ENCODE data around the gene PARP2.
"Not testable (repeated sequence)": the region's sequence is repeated elsewhere in the genome, so short reads cannot be mapped to it uniquely, and the experiment has no call there.

The PARP2 gene

GRCh38 chr14:20343092-20343861 lies at the start of gene PARP2:
PARP2 (plus strand) TSS chr14:20343635; CDS start chr14:20343642, 7 bp downstream.
- DNase-seq (ENCODE audit: low read depth) = peak; percentile 83

- DNase-seq (ENCODE audit: low read depth) = no peak
These were observed 48.8 kb upstream of the PARP2 start for GRCh38 chr14:20294636-20295035.

- no peak for DNase-seq (ENCODE audit: low read depth)
These were observed 48.4 kb upstream of the PARP2 start for GRCh38 chr14:20295067-20295466.

DNA sequence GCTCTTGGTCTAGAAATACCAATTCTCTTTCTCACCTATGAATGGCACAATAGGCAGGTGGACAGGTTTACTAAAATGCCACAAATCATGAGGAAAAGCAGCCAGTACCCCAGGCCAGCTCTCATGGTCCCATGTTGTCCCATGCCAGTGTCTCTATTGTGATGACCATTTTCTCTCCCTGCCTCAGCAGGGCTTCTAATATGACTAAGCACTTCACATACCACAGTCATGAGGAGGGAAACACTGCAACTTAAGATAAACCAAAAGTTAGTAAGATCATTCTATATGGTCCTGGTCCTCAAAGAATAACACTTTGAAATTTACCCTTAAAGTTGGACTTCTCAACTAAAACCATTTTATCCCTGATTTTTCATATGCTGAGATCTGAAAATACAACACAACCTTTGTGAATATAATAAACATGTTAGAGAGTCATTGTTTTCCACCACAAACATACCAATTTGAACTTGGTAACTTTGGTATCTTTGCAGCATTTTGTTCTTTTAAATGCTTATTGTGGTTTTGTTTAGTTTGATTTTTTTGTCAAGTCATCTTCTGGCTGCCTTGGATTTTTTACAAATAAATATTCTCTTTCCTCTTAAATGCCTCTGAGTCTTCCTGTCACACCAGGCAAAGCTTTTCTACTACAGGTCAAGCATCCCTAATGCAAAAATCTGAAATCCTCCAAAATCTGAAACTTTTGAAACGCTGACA lies 41.2 kb upstream of the PARP2 start:
- no peak for DNase-seq (ENCODE audit: low read depth)

DNA sequence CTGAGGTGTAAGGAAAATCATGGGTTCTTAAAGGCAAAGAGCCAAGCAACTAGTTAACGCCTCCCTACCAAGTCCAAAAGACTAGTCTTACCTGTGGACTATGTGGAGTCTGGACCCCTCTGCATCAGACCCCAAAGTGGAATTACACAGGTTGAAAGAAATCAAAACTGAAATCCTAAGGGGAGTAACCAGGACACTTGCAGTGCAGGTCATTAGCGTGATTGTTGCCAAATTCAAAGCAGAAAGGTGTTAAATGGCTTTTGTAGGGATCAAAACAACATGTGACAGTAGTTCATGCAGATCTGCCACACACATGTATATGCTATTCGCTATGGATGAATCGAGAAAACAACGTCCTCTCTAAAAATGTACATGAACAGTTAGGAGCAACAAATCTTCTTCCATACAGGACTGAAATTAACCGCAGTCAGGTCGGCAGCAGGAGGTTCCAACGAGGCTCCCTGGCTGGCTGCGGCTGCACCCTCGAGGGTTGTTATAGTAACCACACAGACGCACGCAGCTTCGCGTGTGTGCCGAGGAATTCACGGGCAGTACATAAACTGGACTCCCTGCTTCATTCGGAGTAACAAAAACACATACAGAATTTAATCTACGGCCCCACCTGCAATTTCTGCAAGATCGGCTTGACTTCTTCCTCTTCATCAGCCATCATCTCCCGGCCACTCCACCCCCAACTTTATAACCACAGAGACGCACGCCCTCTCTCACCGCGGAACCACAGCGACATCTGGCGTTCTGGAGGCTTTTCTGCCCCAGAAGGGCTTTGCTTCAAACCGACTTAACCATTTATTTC lies 38.0 kb upstream of the PARP2 start, which contains the start of gene TTC5:
Gene TTC5, minus strand, starts transcription at position 687 of the 814 bp plus-strand sequence. Its CDS starts 14 bp downstream, at position 673.
- peak; percentile 79 for DNase-seq (ENCODE audit: low read depth)

GRCh38 chr14:20306079-20306423 lies 37.4 kb upstream of the PARP2 start:
- DNase-seq (ENCODE audit: low read depth) = no peak

DNA sequence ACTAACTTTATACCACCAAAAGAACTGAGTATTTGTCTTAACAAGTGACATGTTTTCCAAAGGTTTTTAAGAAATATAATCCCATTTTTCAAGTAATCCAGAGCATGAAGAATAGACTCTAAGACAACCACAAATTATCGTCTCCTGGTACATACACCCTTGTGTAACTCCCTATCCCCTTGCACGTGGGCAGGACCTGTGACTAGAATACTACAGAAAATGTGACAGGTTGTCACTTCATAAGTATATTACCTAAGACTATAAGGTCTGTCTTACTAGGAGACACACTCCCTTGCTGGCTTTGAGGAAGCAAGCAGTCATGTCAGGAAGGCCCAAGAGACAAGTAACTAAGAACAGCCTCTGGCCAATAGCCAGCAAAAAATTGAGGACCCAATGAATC lies 29.4 kb upstream of the PARP2 start:
- DNase-seq (ENCODE audit: low read depth) = no peak

DNA sequence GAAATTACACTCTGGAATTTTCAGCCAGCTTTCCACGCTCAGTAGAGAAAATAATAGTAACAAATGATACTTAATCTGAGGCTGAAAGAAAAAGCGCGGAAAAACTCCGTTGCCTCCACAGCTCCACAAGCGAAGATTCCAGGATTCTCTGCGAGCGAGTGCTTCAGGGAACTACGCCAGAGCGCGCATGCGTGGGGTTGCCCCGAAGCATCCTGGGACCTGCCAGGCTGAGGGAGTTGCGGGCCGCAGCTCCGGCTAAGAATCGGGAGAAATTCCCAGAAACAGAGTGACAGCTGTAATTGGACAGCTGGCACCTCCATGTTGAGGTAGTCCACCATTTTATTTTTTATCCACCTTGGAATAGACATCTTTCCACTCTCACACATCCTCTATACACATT lies 25.7 kb upstream of the PARP2 start:
- DNase-seq (ENCODE audit: low read depth) = no peak

- DNase-seq (ENCODE audit: low read depth) = no peak
These were observed 16.2 kb upstream of the PARP2 start for GRCh38 chr14:20327005-20327869.

GRCh38 chr14:20328705-20329104 lies 14.7 kb upstream of the PARP2 start:
- no peak for DNase-seq (ENCODE audit: low read depth)

- DNase-seq (ENCODE audit: low read depth) = no peak
These were observed 14.1 kb upstream of the PARP2 start for GRCh38 chr14:20329355-20329754.

- no peak for DNase-seq (ENCODE audit: low read depth)
These were observed 12.3 kb upstream of the PARP2 start for GRCh38 chr14:20331053-20331613.

- DNase-seq (ENCODE audit: low read depth) = no peak
These were observed 11.0 kb upstream of the PARP2 start for GRCh38 chr14:20332431-20332787.

DNA sequence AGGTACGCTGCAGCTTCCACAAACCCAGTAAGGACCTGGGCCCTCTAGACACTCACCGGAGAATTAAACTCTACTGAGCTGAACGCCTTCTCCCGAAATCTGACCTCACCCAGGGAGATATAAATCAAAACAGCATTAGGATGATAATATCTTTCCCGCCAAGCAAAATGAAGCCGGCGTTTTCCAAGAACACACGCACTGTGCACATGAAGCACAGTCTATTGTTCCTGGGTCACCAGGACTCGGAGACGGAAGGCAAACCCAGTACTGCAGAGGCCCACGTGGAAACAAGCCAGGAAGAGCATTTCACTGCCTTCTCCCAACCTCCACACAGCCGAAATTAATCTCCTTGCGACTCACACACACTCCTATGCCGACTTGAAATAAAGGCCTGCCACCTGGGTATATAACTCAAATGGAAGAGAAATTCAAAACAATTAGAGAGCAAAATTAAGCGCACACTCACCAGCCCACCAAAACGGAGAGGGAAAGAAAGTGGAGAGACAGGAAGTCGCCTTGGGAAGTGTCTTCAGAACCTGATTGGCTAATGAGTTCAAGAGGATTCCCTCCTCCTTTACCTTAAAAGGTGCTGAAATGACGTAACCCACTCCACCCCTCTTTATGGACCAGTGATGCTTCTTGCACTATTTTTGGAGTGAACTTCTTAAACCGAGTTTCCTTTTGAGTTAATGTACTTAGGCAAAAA lies 10.5 kb upstream of the PARP2 start, which contains the start of gene CCNB1IP1:
Gene CCNB1IP1, minus strand, starts transcription at position 492 of the 706 bp plus-strand sequence. CDS start 16,756 bp downstream, outside the sequence.
- no peak for DNase-seq (ENCODE audit: low read depth)

DNA sequence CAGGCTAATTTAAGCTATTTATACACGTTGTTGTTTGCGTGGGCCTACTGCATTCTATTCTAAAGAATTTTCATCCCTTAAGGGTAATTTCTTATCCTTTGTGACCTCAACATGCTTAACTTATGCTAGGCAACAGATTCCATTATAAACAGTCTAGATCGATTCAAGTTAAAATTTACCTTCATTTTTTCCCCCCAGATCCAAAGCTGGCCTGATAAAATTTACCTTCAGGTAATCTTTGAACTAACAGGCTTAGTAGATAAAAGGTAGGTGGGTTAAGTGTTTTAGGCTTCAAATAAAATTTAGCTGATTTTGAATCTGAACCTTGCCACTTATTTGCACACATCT lies 10.0 kb upstream of the PARP2 start:
- DNase-seq (ENCODE audit: low read depth) = no peak

DNA sequence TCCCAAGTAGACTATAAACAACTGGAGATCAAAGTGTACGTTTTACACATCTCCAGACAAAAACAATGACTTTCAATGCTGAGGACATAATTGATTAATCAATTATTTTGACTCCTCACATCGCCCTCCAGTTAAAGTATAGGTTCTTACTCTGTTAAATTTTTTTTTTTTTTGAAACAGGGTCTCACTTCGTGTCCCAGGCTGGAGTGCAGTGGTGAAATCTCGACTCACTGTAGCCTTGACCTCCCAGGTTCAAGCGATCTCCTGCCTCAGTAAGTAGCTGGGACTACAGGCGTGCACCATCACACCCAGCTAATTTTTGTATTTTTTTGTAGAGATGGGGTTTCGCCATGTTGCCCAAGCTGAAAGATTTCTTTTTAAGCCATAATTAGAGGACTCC lies 9.4 kb upstream of the PARP2 start:
- no peak for DNase-seq (ENCODE audit: low read depth)

- not testable (repeated sequence) for DNase-seq (ENCODE audit: low read depth)
These were observed 2.4 kb upstream of the PARP2 start for GRCh38 chr14:20341032-20341431.

DNA sequence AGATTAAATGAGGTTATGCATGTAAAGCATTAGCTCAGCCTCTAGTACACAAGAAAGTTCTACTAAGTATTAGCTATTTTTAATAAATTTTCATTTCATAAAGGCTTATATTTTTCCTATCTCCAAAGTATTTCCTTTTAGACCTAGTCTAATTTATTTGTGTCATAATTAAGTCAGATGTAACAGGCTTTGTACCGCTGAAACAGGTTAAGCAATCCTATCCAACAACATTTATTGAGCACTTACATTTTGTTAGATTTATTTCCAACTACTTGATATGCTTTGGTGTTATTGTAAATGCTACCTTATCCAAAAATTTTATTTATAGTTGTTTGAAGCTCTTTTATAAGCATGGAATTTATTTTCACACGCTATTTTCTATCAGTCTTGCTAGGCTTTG lies 1.8 kb upstream of the PARP2 start:
- no peak for DNase-seq (ENCODE audit: low read depth)

GRCh38 chr14:20343862-20344220 lies 406 bp downstream of the PARP2 start:
- DNase-seq (ENCODE audit: low read depth) = no peak

- DNase-seq (ENCODE audit: low read depth) = no peak
These were observed 1.9 kb downstream of the PARP2 start for GRCh38 chr14:20345366-20345765.

DNA sequence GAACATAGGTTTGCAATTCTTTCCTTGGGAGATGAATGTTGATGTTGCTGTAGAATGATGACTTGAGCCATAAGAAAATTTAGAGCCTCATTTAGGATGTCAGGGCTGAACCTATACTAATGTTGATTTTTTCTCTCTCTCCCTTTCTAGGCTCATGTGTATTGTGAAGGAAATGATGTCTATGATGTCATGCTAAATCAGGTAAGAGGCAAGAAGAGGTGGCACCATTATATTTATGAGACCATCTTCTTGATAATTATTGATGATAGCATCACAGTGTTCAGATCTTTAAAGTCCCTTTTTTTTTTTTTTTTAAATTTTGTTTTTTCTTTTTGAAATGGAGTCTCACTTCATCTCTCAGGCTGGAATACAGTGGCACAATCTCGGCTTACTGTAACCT lies 3.3 kb downstream of the PARP2 start:
- DNase-seq (ENCODE audit: low read depth) = no peak
